ENCODE results near the gene GRM8. TPM values are rescaled to one million over a fixed set of nuclear protein-coding genes. Genes with fewer than 3 reads are reported as not detected.

The GRM8 gene
- total RNA-seq, 4 donors from 2014 or later, result 0.57 TPM; not detected in 3

- Histone ChIP-seq H3K27me3 (no peaks in the 10 kb centered on the region), H3K4me3 (no peak overlapping the region), H3K9me3 (no peaks in the 10 kb centered on the region), H3K36me3 (no peaks in the 10 kb centered on the region), H3K4me1 (no peaks in the 10 kb centered on the region), H3K27ac (no peak overlapping the region)
- WGBS, 2 donors, result 48 to 51% methylated on average over 3 of the region's 3 CpGs
- TF ChIP-seq CTCF (IDR thresholded peaks at IDR 0.05) (no peak), POLR2A (IDR thresholded peaks at IDR 0.05) (no peak)
- intact Hi-C loops (cut with DNase I), result no loop called here
- no peak for DNase-seq
Observed at GRCh38 chr7:126978865-126979264, 273.9 kb downstream of the GRM8 start.

- no peak for DNase-seq
- no peaks in the 10 kb centered on the region for H3K9me3 ChIP-seq
- H3K4me3 ChIP-seq, result no peak overlapping the region
- H3K27me3 ChIP-seq, result no peaks in the 10 kb centered on the region
- H3K36me3 ChIP-seq, result no peaks in the 10 kb centered on the region
- TF ChIP-seq POLR2A (IDR thresholded peaks at IDR 0.05), result no peak
- no peak for TF ChIP-seq CTCF (IDR thresholded peaks at IDR 0.05)
- H3K4me1 ChIP-seq, result no peaks in the 10 kb centered on the region
- no peak overlapping the region for H3K27ac ChIP-seq
- intact Hi-C loops (cut with DNase I), result no loop called here
Observed at GRCh38 chr7:126973066-126973465, 279.7 kb downstream of the GRM8 start.

- Histone ChIP-seq H3K27me3 (no peaks in the 10 kb centered on the region), H3K27ac (no peak overlapping the region), H3K4me1 (no peaks in the 10 kb centered on the region), H3K36me3 (no peaks in the 10 kb centered on the region), H3K4me3 (no peak overlapping the region), H3K9me3 (no peaks in the 10 kb centered on the region)
- intact Hi-C loops (cut with DNase I), result no loop called here
- no peak for DNase-seq
- TF ChIP-seq POLR2A (IDR thresholded peaks at IDR 0.05), result no peak
- 50 to 57% methylated on average over 1 of the region's 1 CpG for WGBS, 2 donors
Observed at GRCh38 chr7:126972571-126972970, 280.2 kb downstream of the GRM8 start.

GRCh38 chr7:126959649-126960048 lies 293.1 kb downstream of the GRM8 start:
- Histone ChIP-seq H3K4me3 (no peak overlapping the region), H3K4me1 (no peaks in the 10 kb centered on the region), H3K27ac (no peak overlapping the region), H3K27me3 (no peaks in the 10 kb centered on the region), H3K9me3 (peaks cover 0 to 12% (median 0%) of the 10 kb centered on the region in 3 donors), H3K36me3 (no peaks in the 10 kb centered on the region)
- DNase-seq, result no peak
- TF ChIP-seq POLR2A (IDR thresholded peaks at IDR 0.05), result no peak
- TF ChIP-seq CTCF (IDR thresholded peaks at IDR 0.05), result no peak
- intact Hi-C loops (cut with DNase I), result no loop called here

- H3K27ac ChIP-seq, result no peak overlapping the region
- WGBS, 2 donors, result 75 to 99% methylated on average over 2 to 14 of the region's 17 CpGs
- no peak overlapping the region for H3K4me3 ChIP-seq
- TF ChIP-seq POLR2A (IDR thresholded peaks at IDR 0.05) (no peak), CTCF (IDR thresholded peaks at IDR 0.05) (no peak)
- no peaks in the 10 kb centered on the region for H3K36me3 ChIP-seq
- no peaks in the 10 kb centered on the region for H3K27me3 ChIP-seq
- no peak for DNase-seq
- H3K9me3 ChIP-seq, result peaks cover 0 to 12% (median 0%) of the 10 kb centered on the region in 3 donors
- no peaks in the 10 kb centered on the region for H3K4me1 ChIP-seq
- intact Hi-C loops (cut with DNase I), result no loop called here
Observed at GRCh38 chr7:126958367-126958766, 294.4 kb downstream of the GRM8 start.

GRCh38 chr7:126957443-126957842 lies 295.3 kb downstream of the GRM8 start:
- intact Hi-C loops (cut with DNase I), result no loop called here
- WGBS, 2 donors, result 67 to 70% methylated on average over 2 of the region's 9 CpGs
- DNase-seq, result no peak
- peaks cover 0 to 12% (median 0%) of the 10 kb centered on the region in 3 donors for H3K9me3 ChIP-seq
- H3K4me3 ChIP-seq, result no peak overlapping the region
- no peaks in the 10 kb centered on the region for H3K36me3 ChIP-seq
- TF ChIP-seq POLR2A (IDR thresholded peaks at IDR 0.05), result no peak
- TF ChIP-seq CTCF (IDR thresholded peaks at IDR 0.05), result no peak
- H3K27me3 ChIP-seq, result no peaks in the 10 kb centered on the region
- H3K4me1 ChIP-seq, result no peaks in the 10 kb centered on the region
- no peak overlapping the region for H3K27ac ChIP-seq
